ENCODE data around the gene PTTG1IP. TPM values are rescaled to one million over a fixed set of nuclear protein-coding genes. Genes with fewer than 3 reads are reported as not detected.

The PTTG1IP gene
- total and polyA plus RNA-seq, 2 of the 4 experiments (the other 2 are of a cell fraction), result 167 to 194 TPM

DNA sequence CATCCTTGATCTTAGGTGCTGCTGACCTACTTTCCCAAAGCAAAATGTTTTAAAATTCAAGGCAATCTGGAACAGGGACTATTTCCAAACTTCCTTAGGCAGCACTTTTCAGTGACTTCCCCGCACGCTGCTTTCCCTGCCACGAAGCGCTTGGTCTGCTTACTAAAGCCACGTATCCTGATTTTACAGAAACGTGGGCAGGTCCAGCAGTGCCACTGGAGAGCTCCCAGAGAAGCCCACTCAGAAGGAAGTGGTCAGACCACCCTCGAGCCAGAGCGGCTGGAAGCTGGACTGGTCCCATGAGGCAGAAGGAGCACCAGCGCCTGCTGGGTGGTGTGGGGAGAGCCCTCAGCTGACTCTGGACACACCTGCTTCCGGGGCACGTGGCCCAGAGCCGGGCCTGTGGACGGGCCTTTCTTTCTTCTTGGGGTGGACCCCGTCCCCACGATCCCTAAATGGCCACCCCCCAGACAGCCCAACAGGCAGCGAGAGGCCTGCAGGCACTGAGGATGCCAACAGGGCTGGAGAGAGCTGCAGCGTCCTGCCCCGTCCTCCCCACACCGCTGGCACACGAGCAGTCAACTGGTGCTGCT is 23.2 kb downstream of the PTTG1IP start:
- H4K5ac ChIP-seq (ENCODE audit: low read depth, low read length), result no peak overlapping the region
- H4K8ac ChIP-seq (ENCODE audit: low read depth in 2 of 2, low read length in 2 of 2), result no peak overlapping the region
- H3K14ac ChIP-seq (replicated peaks; ENCODE audit: low read depth, low read length), result no peak overlapping the region
- no peak overlapping the region for H3K4me2 ChIP-seq (ENCODE audit: low read depth, low read length)
- H2AK9ac ChIP-seq (replicated peaks; ENCODE audit: low read depth, low read length, poor library complexity), result no peak overlapping the region
- H3K56ac ChIP-seq (ENCODE audit: extremely low read depth, insufficient read depth, low read length), result no peak overlapping the region
- H3K9ac ChIP-seq (ENCODE audit: low read depth, low read length), result no peak overlapping the region
- peaks cover 25% of the 10 kb centered on the region for H4K20me1 ChIP-seq (ENCODE audit: insufficient read depth, low read length)
- ATAC-seq (ENCODE audit: low read depth), result no peak
- no peak overlapping the region for H2BK5ac ChIP-seq (ENCODE audit: low read depth, low read length, poor library complexity, severe bottlenecking)
- H3K23ac ChIP-seq (ENCODE audit: low read depth, low read length), result no peak overlapping the region
- POLR2A ChIA-PET (ENCODE audit: unreplicated experiment), result no interaction called here
- intact Hi-C loops (cut with micrococcal nuclease) (no loop called here), dilution Hi-C loops (cut with HindIII; ENCODE audit: low sequenced_read_pairs, unreplicated experiment) (no loop called here), in situ Hi-C loops (cut with MboI; ENCODE audit: low sequenced_read_pairs) (no loop called here)
- CTCF ChIA-PET, result no interaction called here
- H3K4me1 ChIP-seq (ENCODE audit: control insufficient read depth, insufficient read depth, low read length), result peaks cover 2% of the 10 kb centered on the region; the same call in 1 of the 2 replicates
- DNase-seq, result no peak
- no peak for TF ChIP-seq POLR2A (IDR thresholded peaks at IDR 0.05; ENCODE audit: low read depth, low read length)
- TF ChIP-seq SMC3 (IDR thresholded peaks at IDR 0.05; ENCODE audit: low read depth, low read length), result no peak
- TF ChIP-seq CHD1 (IDR thresholded peaks at IDR 0.05; ENCODE audit: low read depth, low read length), result no peak
- TF ChIP-seq, protein P1, sequence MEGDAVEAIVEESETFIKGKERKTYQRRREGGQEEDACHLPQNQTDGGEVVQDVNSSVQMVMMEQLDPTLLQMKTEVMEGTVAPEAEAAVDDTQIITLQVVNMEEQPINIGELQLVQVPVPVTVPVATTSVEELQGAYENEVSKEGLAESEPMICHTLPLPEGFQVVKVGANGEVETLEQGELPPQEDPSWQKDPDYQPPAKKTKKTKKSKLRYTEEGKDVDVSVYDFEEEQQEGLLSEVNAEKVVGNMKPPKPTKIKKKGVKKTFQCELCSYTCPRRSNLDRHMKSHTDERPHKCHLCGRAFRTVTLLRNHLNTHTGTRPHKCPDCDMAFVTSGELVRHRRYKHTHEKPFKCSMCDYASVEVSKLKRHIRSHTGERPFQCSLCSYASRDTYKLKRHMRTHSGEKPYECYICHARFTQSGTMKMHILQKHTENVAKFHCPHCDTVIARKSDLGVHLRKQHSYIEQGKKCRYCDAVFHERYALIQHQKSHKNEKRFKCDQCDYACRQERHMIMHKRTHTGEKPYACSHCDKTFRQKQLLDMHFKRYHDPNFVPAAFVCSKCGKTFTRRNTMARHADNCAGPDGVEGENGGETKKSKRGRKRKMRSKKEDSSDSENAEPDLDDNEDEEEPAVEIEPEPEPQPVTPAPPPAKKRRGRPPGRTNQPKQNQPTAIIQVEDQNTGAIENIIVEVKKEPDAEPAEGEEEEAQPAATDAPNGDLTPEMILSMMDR (conservative IDR thresholded peaks at IDR 0.05; ENCODE audit: low read depth, low read length), result no peak
- TF ChIP-seq NFE2L2 (IDR thresholded peaks at IDR 0.05; ENCODE audit: low read depth, low read length), result no peak
- no peak for TF ChIP-seq RFX5 (IDR thresholded peaks at IDR 0.05; ENCODE audit: low read depth, low read length)
- TF ChIP-seq FOS (IDR thresholded peaks at IDR 0.05; ENCODE audit: low read depth, low read length), result no peak
- no peak for TF ChIP-seq BHLHE40 (IDR thresholded peaks at IDR 0.05; ENCODE audit: low read depth, low read length)
- TF ChIP-seq RCOR1 (IDR thresholded peaks at IDR 0.05; ENCODE audit: insufficient replicate concordance, low read length), result no peak
- no peak for TF ChIP-seq RAD21 (IDR thresholded peaks at IDR 0.05; ENCODE audit: low read length)
- no peak for TF ChIP-seq MAFK (IDR thresholded peaks at IDR 0.05; ENCODE audit: low read depth, low read length)
- TF ChIP-seq MXI1 (IDR thresholded peaks at IDR 0.05; ENCODE audit: borderline replicate concordance, low read depth, low read length), result no peak
- TF ChIP-seq, protein P2, sequence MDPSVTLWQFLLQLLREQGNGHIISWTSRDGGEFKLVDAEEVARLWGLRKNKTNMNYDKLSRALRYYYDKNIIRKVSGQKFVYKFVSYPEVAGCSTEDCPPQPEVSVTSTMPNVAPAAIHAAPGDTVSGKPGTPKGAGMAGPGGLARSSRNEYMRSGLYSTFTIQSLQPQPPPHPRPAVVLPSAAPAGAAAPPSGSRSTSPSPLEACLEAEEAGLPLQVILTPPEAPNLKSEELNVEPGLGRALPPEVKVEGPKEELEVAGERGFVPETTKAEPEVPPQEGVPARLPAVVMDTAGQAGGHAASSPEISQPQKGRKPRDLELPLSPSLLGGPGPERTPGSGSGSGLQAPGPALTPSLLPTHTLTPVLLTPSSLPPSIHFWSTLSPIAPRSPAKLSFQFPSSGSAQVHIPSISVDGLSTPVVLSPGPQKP (IDR thresholded peaks at IDR 0.05; ENCODE audit: borderline replicate concordance, low read depth, low read length), result no peak
- TF ChIP-seq MAZ (IDR thresholded peaks at IDR 0.05; ENCODE audit: borderline replicate concordance, low read depth, low read length), result no peak
- TF ChIP-seq CEBPB (IDR thresholded peaks at IDR 0.05; ENCODE audit: low read depth, low read length), result no peak
- TF ChIP-seq, protein P3, sequence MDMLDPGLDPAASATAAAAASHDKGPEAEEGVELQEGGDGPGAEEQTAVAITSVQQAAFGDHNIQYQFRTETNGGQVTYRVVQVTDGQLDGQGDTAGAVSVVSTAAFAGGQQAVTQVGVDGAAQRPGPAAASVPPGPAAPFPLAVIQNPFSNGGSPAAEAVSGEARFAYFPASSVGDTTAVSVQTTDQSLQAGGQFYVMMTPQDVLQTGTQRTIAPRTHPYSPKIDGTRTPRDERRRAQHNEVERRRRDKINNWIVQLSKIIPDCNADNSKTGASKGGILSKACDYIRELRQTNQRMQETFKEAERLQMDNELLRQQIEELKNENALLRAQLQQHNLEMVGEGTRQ (IDR thresholded peaks at IDR 0.05; ENCODE audit: low read depth, low read length), result no peak
- no peak overlapping the region for H3K27ac ChIP-seq (ENCODE audit: insufficient read depth, low read length)
- no peak overlapping the region for H3K4ac ChIP-seq (ENCODE audit: low read depth, low read length)
- peaks cover 43% of the 10 kb centered on the region in 2 experiments for H3K79me1 ChIP-seq (ENCODE audit: low read depth in 1 of 2, low read length in 2 of 2)
- peaks cover 13% of the 10 kb centered on the region; the same call in 1 of the 2 replicates for H3K9me1 ChIP-seq (ENCODE audit: insufficient read depth, low read length)
- H4K91ac ChIP-seq (ENCODE audit: insufficient read depth, low read depth, low read length), result no peak overlapping the region
- H3K18ac ChIP-seq (ENCODE audit: low read depth, low read length), result no peak overlapping the region
- no peak overlapping the region for H2BK15ac ChIP-seq (ENCODE audit: low read depth, low read length)
- H2BK120ac ChIP-seq (ENCODE audit: low read depth, low read length), result no peak overlapping the region
- no peaks in the 10 kb centered on the region for H3K27me3 ChIP-seq (ENCODE audit: control insufficient read depth, insufficient read depth, low read length)
- no peak overlapping the region for H2BK20ac ChIP-seq (ENCODE audit: low read depth, low read length)
- no peaks in the 10 kb centered on the region for H3K9me3 ChIP-seq (ENCODE audit: control insufficient read depth, insufficient read depth, low read length)
- H2AFZ ChIP-seq (replicated peaks; ENCODE audit: low read length, poor library complexity), result no peak overlapping the region
- no peak overlapping the region for H2AK5ac ChIP-seq (ENCODE audit: low read depth, low read length)
- peaks cover 47% of the 10 kb centered on the region for H3K36me3 ChIP-seq (ENCODE audit: control insufficient read depth, insufficient read depth, low read length)
- no peak overlapping the region for H3K4me3 ChIP-seq (ENCODE audit: insufficient read depth, low read depth, low read length)
- 93% methylated on average over 12 of the region's 20 CpGs; no CpG with 5 or more reads in 1 of the 2 experiments for WGBS, 2 experiments (ENCODE audit: extremely low coverage in 2 of 2, insufficient read length in 1 of 2)
- no TSS peak for BruUV-seq (replicated peaks)

Measured in IMR-90 (cell line).